ENCODE results near the gene VTI1B. TPM values are rescaled to one million over a fixed set of nuclear protein-coding genes. Genes with fewer than 3 reads are reported as not detected.

The VTI1B gene
- total and polyA plus RNA-seq, 2 of the 4 experiments (the other 2 are of a cell fraction), result 61.8 to 90.2 TPM

DNA sequence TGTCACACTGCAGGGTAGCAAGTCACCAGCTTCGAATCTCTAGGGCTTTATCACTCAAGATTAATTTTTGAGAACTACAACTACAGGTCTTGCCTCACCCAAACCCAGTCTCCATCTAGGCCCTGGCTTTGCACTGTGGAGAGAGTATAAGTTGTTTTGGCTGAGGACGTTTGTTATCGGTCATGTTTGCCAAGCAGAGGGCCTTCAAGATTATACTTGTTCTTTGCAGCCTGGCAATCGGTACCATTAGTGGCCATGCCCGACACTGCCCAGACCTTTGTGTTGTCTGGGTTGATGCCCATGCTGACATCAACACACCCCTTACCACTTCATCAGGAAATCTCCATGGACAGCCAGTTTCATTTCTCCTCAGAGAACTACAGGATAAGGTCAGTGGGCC, 29.0 kb downstream of the VTI1B start:
- H3K9ac ChIP-seq (ENCODE audit: low read depth, low read length), result no peak overlapping the region
- H3K23ac ChIP-seq (ENCODE audit: low read depth, low read length), result no peak overlapping the region
- TF ChIP-seq RAD21 (IDR thresholded peaks at IDR 0.05; ENCODE audit: low read length), result no peak
- no peak overlapping the region for H2BK15ac ChIP-seq (ENCODE audit: low read depth, low read length)
- no peak overlapping the region for H2BK120ac ChIP-seq (ENCODE audit: low read depth, low read length)
- no peak overlapping the region for H2BK5ac ChIP-seq (ENCODE audit: low read depth, low read length, poor library complexity, severe bottlenecking)
- H2AFZ ChIP-seq (replicated peaks; ENCODE audit: low read length, poor library complexity), result no peak overlapping the region
- no peak for DNase-seq
- no peak overlapping the region for H4K8ac ChIP-seq (ENCODE audit: low read depth in 2 of 2, low read length in 2 of 2)
- no peaks in the 10 kb centered on the region for H3K9me3 ChIP-seq (ENCODE audit: control insufficient read depth, insufficient read depth, low read length)
- ATAC-seq (ENCODE audit: low read depth), result no peak
- H3K14ac ChIP-seq (replicated peaks; ENCODE audit: low read depth, low read length), result no peak overlapping the region
- in situ Hi-C loops (cut with MboI; ENCODE audit: low sequenced_read_pairs) (no loop called here), intact Hi-C loops (cut with micrococcal nuclease) (no loop called here), dilution Hi-C loops (cut with HindIII; ENCODE audit: low sequenced_read_pairs, unreplicated experiment) (no loop called here)
- H3K4me3 ChIP-seq (ENCODE audit: insufficient read depth, low read depth, low read length), result no peak overlapping the region
- no peak overlapping the region for H3K4me2 ChIP-seq (ENCODE audit: low read depth, low read length)
- H4K91ac ChIP-seq (ENCODE audit: insufficient read depth, low read depth, low read length), result no peak overlapping the region
- H3K27me3 ChIP-seq (ENCODE audit: control insufficient read depth, insufficient read depth, low read length), result no peaks in the 10 kb centered on the region
- no peak overlapping the region for H3K27ac ChIP-seq (ENCODE audit: insufficient read depth, low read length)
- ChIA-PET CTCF (no interaction called here), POLR2A (ENCODE audit: unreplicated experiment) (no interaction called here)
- no TSS peak for BruUV-seq (replicated peaks)
- H2AK9ac ChIP-seq (replicated peaks; ENCODE audit: low read depth, low read length, poor library complexity), result no peak overlapping the region
- WGBS, 2 experiments (ENCODE audit: extremely low coverage in 2 of 2, insufficient read length in 1 of 2), result no CpG with 5 or more reads among the region's 5 CpGs
- H4K5ac ChIP-seq (ENCODE audit: low read depth, low read length), result no peak overlapping the region
- H3K9me1 ChIP-seq (ENCODE audit: insufficient read depth, low read length), result peaks cover 4% of the 10 kb centered on the region
- H3K4me1 ChIP-seq (ENCODE audit: control insufficient read depth, insufficient read depth, low read length), result no peaks in the 10 kb centered on the region
- H3K18ac ChIP-seq (ENCODE audit: low read depth, low read length), result no peak overlapping the region
- H2AK5ac ChIP-seq (ENCODE audit: low read depth, low read length), result no peak overlapping the region
- H3K56ac ChIP-seq (ENCODE audit: extremely low read depth, insufficient read depth, low read length), result no peak overlapping the region
- H3K4ac ChIP-seq (ENCODE audit: low read depth, low read length), result no peak overlapping the region
- H3K79me1 ChIP-seq (ENCODE audit: low read depth in 1 of 2, low read length in 2 of 2), result no peaks in the 10 kb centered on the region
- no peaks in the 10 kb centered on the region for H4K20me1 ChIP-seq (ENCODE audit: insufficient read depth, low read length)
- H3K36me3 ChIP-seq (ENCODE audit: control insufficient read depth, insufficient read depth, low read length), result peaks cover 20% of the 10 kb centered on the region
- H2BK20ac ChIP-seq (ENCODE audit: low read depth, low read length), result no peak overlapping the region

Data from IMR-90 (cell line).